Myocyte (in vitro differentiated cells): ENCODE measurements around the gene SMAD5. TPM values are rescaled to one million over a fixed set of nuclear protein-coding genes. Genes with fewer than 3 reads are reported as not detected.

Experiments used
- DNase-seq: peaks from one replicate; pipeline ENCODE4 v3.0.0-alpha.2; 2012; ENCODE audit warnings: low read depth
- total RNA-seq: library from RNA; depleted of rRNA; stranded (reverse); fragments of >200 nt; gene quantifications from 2 replicates; pipeline ENCODE4 v1.2.3, GENCODE V29; 2014

SMAD5 gene
- total RNA-seq, 1 donor from 2014 or later = 54.4 TPM

- DNase-seq = no peak
These were observed 18.1 kb upstream of the SMAD5 start for GRCh38 chr5:136114414-136115125.

- no peak for DNase-seq
These were observed 17.3 kb upstream of the SMAD5 start for GRCh38 chr5:136115183-136115865.

GRCh38 chr5:136120529-136120928 is 12.1 kb upstream of the SMAD5 start:
- DNase-seq = peak; percentile 46

GRCh38 chr5:136123236-136123768 is 9.3 kb upstream of the SMAD5 start:
- no peak for DNase-seq

GRCh38 chr5:136127560-136127959 is 5.1 kb upstream of the SMAD5 start:
- DNase-seq = no peak

- no peak for DNase-seq
These were observed 4.2 kb upstream of the SMAD5 start for GRCh38 chr5:136128481-136128880.

GRCh38 chr5:136129445-136129844 is 3.2 kb upstream of the SMAD5 start:
- no peak for DNase-seq

GRCh38 chr5:136130581-136130980 is 2.1 kb upstream of the SMAD5 start:
- no peak for DNase-seq

GRCh38 chr5:136132087-136132486 is 558 bp upstream of the SMAD5 start:
- DNase-seq = peak; percentile 49

- peak; percentile 69 for DNase-seq
These were observed 727 bp downstream of the SMAD5 start for GRCh38 chr5:136133222-136133921.

- no peak for DNase-seq
These were observed 1.3 kb downstream of the SMAD5 start for GRCh38 chr5:136133922-136134379.

- DNase-seq = no peak
These were observed 2.0 kb downstream of the SMAD5 start for GRCh38 chr5:136134653-136135052.

GRCh38 chr5:136135536-136135935 is 2.9 kb downstream of the SMAD5 start:
- no peak for DNase-seq

- DNase-seq = no peak
These were observed 5.0 kb downstream of the SMAD5 start for GRCh38 chr5:136137497-136138220.

- DNase-seq = no peak
These were observed 8.9 kb downstream of the SMAD5 start for GRCh38 chr5:136141561-136141960.

- no peak for DNase-seq
These were observed 10.7 kb downstream of the SMAD5 start for GRCh38 chr5:136143312-136143711.

GRCh38 chr5:136143763-136144162 is 11.1 kb downstream of the SMAD5 start:
- DNase-seq = no peak

GRCh38 chr5:136145030-136145429 is 12.4 kb downstream of the SMAD5 start:
- no peak for DNase-seq

GRCh38 chr5:136146201-136146600 is 13.6 kb downstream of the SMAD5 start:
- DNase-seq = no peak

GRCh38 chr5:136147632-136148031 is 15.0 kb downstream of the SMAD5 start:
- DNase-seq = no peak

- no peak for DNase-seq
These were observed 17.2 kb downstream of the SMAD5 start for GRCh38 chr5:136149891-136150290.
